ENCODE measurements around the gene RSPH10B2.
"Not testable (repeated sequence)": the region's sequence is repeated elsewhere in the genome, so short reads cannot be mapped to it uniquely, and the experiment has no call there.

The RSPH10B2 gene

GRCh38 chr7:6833636-6834035 is 79.7 kb downstream of the RSPH10B2 start:
- no peak for TF ChIP-seq CTCF (IDR thresholded peaks at IDR 0.05; ENCODE audit: low read depth, low read length)
- H3K4me3 ChIP-seq (ENCODE audit: low read depth, low read length): no peak overlapping the region

- H3K4me3 ChIP-seq (ENCODE audit: low read depth, low read length): not testable (repeated sequence)
Measured at GRCh38 chr7:6835521-6835920, 81.6 kb downstream of the RSPH10B2 start.

GRCh38 chr7:6837081-6837480 is 83.2 kb downstream of the RSPH10B2 start:
- H3K4me3 ChIP-seq (ENCODE audit: low read depth, low read length): not testable (repeated sequence)

- H3K4me3 ChIP-seq (ENCODE audit: low read depth, low read length): not testable (repeated sequence)
Measured at GRCh38 chr7:6842278-6842921, 88.5 kb downstream of the RSPH10B2 start.

GRCh38 chr7:6843092-6843491 is 89.2 kb downstream of the RSPH10B2 start:
- H3K4me3 ChIP-seq (ENCODE audit: low read depth, low read length): not testable (repeated sequence)

GRCh38 chr7:6843654-6844053 is 89.8 kb downstream of the RSPH10B2 start:
- H3K4me3 ChIP-seq (ENCODE audit: low read depth, low read length): not testable (repeated sequence)

- H3K4me3 ChIP-seq (ENCODE audit: low read depth, low read length): not testable (repeated sequence)
Measured at GRCh38 chr7:6845971-6846449, 92.1 kb downstream of the RSPH10B2 start.

- not testable (repeated sequence) for H3K4me3 ChIP-seq (ENCODE audit: low read depth, low read length)
Measured at GRCh38 chr7:6847751-6848150, 93.8 kb downstream of the RSPH10B2 start.
